Measurements from ENCODE around the gene SLC10A7.

SLC10A7 gene

GRCh38 chr4:146273204-146273901 is 248.4 kb downstream of the SLC10A7 start:
- Mint-ChIP-seq H3K4me1 (ENCODE audit: low read depth) (no peaks in the 10 kb centered on the region), H3K36me3 (ENCODE audit: low read depth) (peaks cover 2% of the 10 kb centered on the region), H3K9me3 (no peaks in the 10 kb centered on the region), H3K27me3 (ENCODE audit: low read depth) (no peaks in the 10 kb centered on the region), H3K4me3 (no peak overlapping the region), H3K27ac (no peak overlapping the region)

- Mint-ChIP-seq H3K36me3 (ENCODE audit: low read depth) (no peaks in the 10 kb centered on the region), H3K27ac (no peak overlapping the region), H3K27me3 (ENCODE audit: low read depth) (no peaks in the 10 kb centered on the region), H3K4me1 (ENCODE audit: low read depth) (no peaks in the 10 kb centered on the region), H3K4me3 (no peak overlapping the region), H3K9me3 (no peaks in the 10 kb centered on the region)
These were observed 250.3 kb downstream of the SLC10A7 start for GRCh38 chr4:146271466-146271865.

- no peaks in the 10 kb centered on the region for H3K36me3 Mint-ChIP-seq (ENCODE audit: low read depth)
- H3K4me3 Mint-ChIP-seq, result no peak overlapping the region
- no peaks in the 10 kb centered on the region for H3K9me3 Mint-ChIP-seq
- no peaks in the 10 kb centered on the region for H3K4me1 Mint-ChIP-seq (ENCODE audit: low read depth)
- H3K27me3 Mint-ChIP-seq (ENCODE audit: low read depth), result no peaks in the 10 kb centered on the region
- H3K27ac Mint-ChIP-seq, result no peak overlapping the region
These were observed 252.5 kb downstream of the SLC10A7 start for GRCh38 chr4:146269228-146269653.

- Mint-ChIP-seq H3K27ac (no peak overlapping the region), H3K27me3 (ENCODE audit: low read depth) (no peaks in the 10 kb centered on the region), H3K4me3 (no peak overlapping the region), H3K4me1 (ENCODE audit: low read depth) (no peaks in the 10 kb centered on the region), H3K9me3 (no peaks in the 10 kb centered on the region), H3K36me3 (ENCODE audit: low read depth) (no peaks in the 10 kb centered on the region)
These were observed 253.9 kb downstream of the SLC10A7 start for GRCh38 chr4:146267826-146268225.

- no peaks in the 10 kb centered on the region for H3K27me3 Mint-ChIP-seq (ENCODE audit: low read depth)
- H3K36me3 Mint-ChIP-seq (ENCODE audit: low read depth), result no peaks in the 10 kb centered on the region
- no peaks in the 10 kb centered on the region for H3K9me3 Mint-ChIP-seq
- no peak overlapping the region for H3K27ac Mint-ChIP-seq
- no peak overlapping the region for H3K4me3 Mint-ChIP-seq
- no peaks in the 10 kb centered on the region for H3K4me1 Mint-ChIP-seq (ENCODE audit: low read depth)
These were observed 255.7 kb downstream of the SLC10A7 start for GRCh38 chr4:146265950-146266490.

- no peak overlapping the region for H3K4me3 Mint-ChIP-seq
- no peaks in the 10 kb centered on the region for H3K9me3 Mint-ChIP-seq
- H3K27ac Mint-ChIP-seq, result no peak overlapping the region
- H3K27me3 Mint-ChIP-seq (ENCODE audit: low read depth), result no peaks in the 10 kb centered on the region
- H3K4me1 Mint-ChIP-seq (ENCODE audit: low read depth), result no peaks in the 10 kb centered on the region
- H3K36me3 Mint-ChIP-seq (ENCODE audit: low read depth), result no peaks in the 10 kb centered on the region
These were observed 257.9 kb downstream of the SLC10A7 start for GRCh38 chr4:146263793-146264192.

GRCh38 chr4:146261041-146261440 is 260.7 kb downstream of the SLC10A7 start:
- no peak overlapping the region for H3K4me3 Mint-ChIP-seq
- H3K4me1 Mint-ChIP-seq (ENCODE audit: low read depth), result no peaks in the 10 kb centered on the region
- H3K27me3 Mint-ChIP-seq (ENCODE audit: low read depth), result no peaks in the 10 kb centered on the region
- peaks cover 3% of the 10 kb centered on the region for H3K36me3 Mint-ChIP-seq (ENCODE audit: low read depth)
- no peaks in the 10 kb centered on the region for H3K9me3 Mint-ChIP-seq
- H3K27ac Mint-ChIP-seq, result no peak overlapping the region

GRCh38 chr4:146260521-146260920 is 261.2 kb downstream of the SLC10A7 start:
- Mint-ChIP-seq H3K9me3 (no peaks in the 10 kb centered on the region), H3K4me1 (ENCODE audit: low read depth) (no peaks in the 10 kb centered on the region), H3K27me3 (ENCODE audit: low read depth) (no peaks in the 10 kb centered on the region), H3K36me3 (ENCODE audit: low read depth) (peaks cover 4% of the 10 kb centered on the region), H3K27ac (no peak overlapping the region), H3K4me3 (no peak overlapping the region)

- Mint-ChIP-seq H3K9me3 (no peaks in the 10 kb centered on the region), H3K36me3 (ENCODE audit: low read depth) (peaks cover 4% of the 10 kb centered on the region), H3K27me3 (ENCODE audit: low read depth) (no peaks in the 10 kb centered on the region), H3K4me1 (ENCODE audit: low read depth) (no peaks in the 10 kb centered on the region), H3K4me3 (no peak overlapping the region), H3K27ac (no peak overlapping the region)
These were observed 264.2 kb downstream of the SLC10A7 start for GRCh38 chr4:146257511-146257910.

GRCh38 chr4:146256328-146256727 is 265.4 kb downstream of the SLC10A7 start:
- Mint-ChIP-seq H3K4me3 (no peak overlapping the region), H3K36me3 (ENCODE audit: low read depth) (peaks cover 4% of the 10 kb centered on the region), H3K4me1 (ENCODE audit: low read depth) (no peaks in the 10 kb centered on the region), H3K27me3 (ENCODE audit: low read depth) (no peaks in the 10 kb centered on the region), H3K9me3 (no peaks in the 10 kb centered on the region), H3K27ac (no peak overlapping the region)

- H3K4me3 Mint-ChIP-seq, result no peak overlapping the region
- H3K36me3 Mint-ChIP-seq (ENCODE audit: low read depth), result peaks cover 4% of the 10 kb centered on the region
- no peaks in the 10 kb centered on the region for H3K4me1 Mint-ChIP-seq (ENCODE audit: low read depth)
- no peaks in the 10 kb centered on the region for H3K27me3 Mint-ChIP-seq (ENCODE audit: low read depth)
- H3K27ac Mint-ChIP-seq, result no peak overlapping the region
- H3K9me3 Mint-ChIP-seq, result no peaks in the 10 kb centered on the region
These were observed 265.9 kb downstream of the SLC10A7 start for GRCh38 chr4:146255874-146256273.

- Mint-ChIP-seq H3K4me3 (no peak overlapping the region), H3K27me3 (ENCODE audit: low read depth) (no peaks in the 10 kb centered on the region), H3K4me1 (ENCODE audit: low read depth) (no peaks in the 10 kb centered on the region), H3K27ac (no peak overlapping the region), H3K9me3 (no peaks in the 10 kb centered on the region), H3K36me3 (ENCODE audit: low read depth) (peaks cover 4% of the 10 kb centered on the region)
These were observed 266.3 kb downstream of the SLC10A7 start for GRCh38 chr4:146255463-146255862.

- Mint-ChIP-seq H3K9me3 (no peaks in the 10 kb centered on the region), H3K4me3 (no peak overlapping the region), H3K36me3 (ENCODE audit: low read depth) (peaks cover 2% of the 10 kb centered on the region), H3K27ac (no peak overlapping the region), H3K4me1 (ENCODE audit: low read depth) (no peaks in the 10 kb centered on the region), H3K27me3 (ENCODE audit: low read depth) (no peaks in the 10 kb centered on the region)
These were observed 268.6 kb downstream of the SLC10A7 start for GRCh38 chr4:146252969-146253611.

GRCh38 chr4:146247356-146247755 is 274.4 kb downstream of the SLC10A7 start:
- H3K27me3 Mint-ChIP-seq (ENCODE audit: low read depth), result no peaks in the 10 kb centered on the region
- no peak overlapping the region for H3K27ac Mint-ChIP-seq
- no peaks in the 10 kb centered on the region for H3K9me3 Mint-ChIP-seq
- no peaks in the 10 kb centered on the region for H3K36me3 Mint-ChIP-seq (ENCODE audit: low read depth)
- H3K4me3 Mint-ChIP-seq, result no peak overlapping the region
- no peaks in the 10 kb centered on the region for H3K4me1 Mint-ChIP-seq (ENCODE audit: low read depth)

- H3K36me3 Mint-ChIP-seq (ENCODE audit: low read depth), result no peaks in the 10 kb centered on the region
- H3K4me1 Mint-ChIP-seq (ENCODE audit: low read depth), result peaks cover 3% of the 10 kb centered on the region
- H3K4me3 Mint-ChIP-seq, result no peak overlapping the region
- no peaks in the 10 kb centered on the region for H3K9me3 Mint-ChIP-seq
- no peaks in the 10 kb centered on the region for H3K27me3 Mint-ChIP-seq (ENCODE audit: low read depth)
- H3K27ac Mint-ChIP-seq, result no peak overlapping the region
These were observed 275.4 kb downstream of the SLC10A7 start for GRCh38 chr4:146246381-146246780.

Measured in T-helper 1 cell treated with Interleukin-12 subunit alpha and Interleukin-12 subunit beta and Interleukin-4 antibody, amounts not matched to agents 30 μg/mL and 1 μg/mL, for 36 hours (primary cell).